GM21717 (cell line): ENCODE measurements around the gene ASB13.

Experiments used
- ATAC-seq: cut with Tn5 transposase; IDR thresholded peaks from one replicate; pipeline ENCODE4 v1.9.1; 2021; ENCODE audit warnings: mild to moderate bottlenecking, moderate library complexity; ENCODE audit not compliant: unreplicated experiment

The ASB13 gene

GRCh38 chr10:5591336-5591824, 75.0 kb downstream of the ASB13 start:
- ATAC-seq, result no peak

GRCh38 chr10:5590816-5591215, 75.6 kb downstream of the ASB13 start:
- no peak for ATAC-seq

- ATAC-seq, result no peak
Observed at GRCh38 chr10:5589661-5590511, 76.5 kb downstream of the ASB13 start.

GRCh38 chr10:5589011-5589660, 77.3 kb downstream of the ASB13 start:
- no peak for ATAC-seq
